Measurements from ENCODE around the gene FAHD2A.
"Not testable (repeated sequence)": the region's sequence is repeated elsewhere in the genome, so short reads cannot be mapped to it uniquely, and the experiment has no call there.

Gene FAHD2A

DNA sequence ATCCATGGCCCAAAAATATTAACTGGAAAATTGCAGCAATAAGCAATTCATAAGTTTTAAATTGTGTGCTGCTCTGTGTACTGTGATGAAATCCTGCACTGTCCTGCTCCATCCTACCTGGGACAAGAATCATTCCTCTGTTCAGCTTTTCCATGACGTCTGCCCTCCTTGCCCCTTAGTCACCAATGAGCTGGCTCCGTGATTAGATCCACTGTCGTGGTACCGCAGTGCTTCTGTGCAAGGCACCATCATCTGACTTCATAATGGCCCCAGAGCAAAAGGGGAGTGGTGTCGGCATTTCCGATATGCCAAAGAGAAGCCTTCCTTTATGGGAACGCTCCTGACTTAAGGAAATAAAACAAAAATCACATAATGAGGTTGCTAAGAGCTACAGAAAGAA is 3.4 kb upstream of the FAHD2A start:
- no peak for DNase-seq
- H3K36me3 ChIP-seq (replicated peaks), result no peaks in the 10 kb centered on the region
- H3K27ac ChIP-seq, result no peak overlapping the region
- TF ChIP-seq CTCF (IDR thresholded peaks at IDR 0.05; ENCODE audit: low read depth, low read length, missing control alignments), result no peak
- no peak overlapping the region for H3K4me3 ChIP-seq (ENCODE audit: low read depth, low read length)
- H3K27me3 ChIP-seq (replicated peaks), result no peaks in the 10 kb centered on the region
- in situ Hi-C loops (cut with HindIII; ENCODE audit: low pct_ligation_motif_present, low sequenced_read_pairs), result no loop called here

GRCh38 chr2:95401480-95401879 is 1.0 kb upstream of the FAHD2A start:
- in situ Hi-C loops (cut with HindIII; ENCODE audit: low pct_ligation_motif_present, low sequenced_read_pairs), result no loop called here
- no peak for TF ChIP-seq CTCF (IDR thresholded peaks at IDR 0.05; ENCODE audit: low read depth, low read length, missing control alignments)
- H3K4me3 ChIP-seq (ENCODE audit: low read depth, low read length), result peak overlapping the region; percentile 97
- no peaks in the 10 kb centered on the region for H3K36me3 ChIP-seq (replicated peaks)
- H3K27me3 ChIP-seq (replicated peaks), result no peaks in the 10 kb centered on the region
- H3K27ac ChIP-seq, result no peak overlapping the region
- DNase-seq, result no peak

GRCh38 chr2:95402004-95402369 is 521 bp upstream of the FAHD2A start:
- peak overlapping the region; percentile 61 for H3K27ac ChIP-seq
- H3K36me3 ChIP-seq (replicated peaks); H3K27me3 ChIP-seq (replicated peaks); DNase-seq; in situ Hi-C loops (cut with HindIII; ENCODE audit: low pct_ligation_motif_present, low sequenced_read_pairs): not testable (repeated sequence)
- peak overlapping the region; percentile 97 for H3K4me3 ChIP-seq (ENCODE audit: low read depth, low read length)

- H3K4me3 ChIP-seq (ENCODE audit: low read depth, low read length), result peak overlapping the region; percentile 97
- TF ChIP-seq CTCF (IDR thresholded peaks at IDR 0.05; ENCODE audit: low read depth, low read length, missing control alignments), result peak; percentile 57
- peak; percentile 43 for DNase-seq
- H3K27me3 ChIP-seq (replicated peaks); in situ Hi-C loops (cut with HindIII; ENCODE audit: low pct_ligation_motif_present, low sequenced_read_pairs); H3K36me3 ChIP-seq (replicated peaks): not testable (repeated sequence)
- peak overlapping the region; percentile 61 for H3K27ac ChIP-seq
These were observed 755 bp downstream of the FAHD2A start for GRCh38 chr2:95403204-95403721.

GRCh38 chr2:95403824-95404223 is 1.3 kb downstream of the FAHD2A start:
- H3K4me3 ChIP-seq (ENCODE audit: low read depth, low read length), result peak overlapping the region; percentile 97
- H3K36me3 ChIP-seq (replicated peaks); H3K27ac ChIP-seq; DNase-seq; H3K27me3 ChIP-seq (replicated peaks); in situ Hi-C loops (cut with HindIII; ENCODE audit: low pct_ligation_motif_present, low sequenced_read_pairs): not testable (repeated sequence)

DNA sequence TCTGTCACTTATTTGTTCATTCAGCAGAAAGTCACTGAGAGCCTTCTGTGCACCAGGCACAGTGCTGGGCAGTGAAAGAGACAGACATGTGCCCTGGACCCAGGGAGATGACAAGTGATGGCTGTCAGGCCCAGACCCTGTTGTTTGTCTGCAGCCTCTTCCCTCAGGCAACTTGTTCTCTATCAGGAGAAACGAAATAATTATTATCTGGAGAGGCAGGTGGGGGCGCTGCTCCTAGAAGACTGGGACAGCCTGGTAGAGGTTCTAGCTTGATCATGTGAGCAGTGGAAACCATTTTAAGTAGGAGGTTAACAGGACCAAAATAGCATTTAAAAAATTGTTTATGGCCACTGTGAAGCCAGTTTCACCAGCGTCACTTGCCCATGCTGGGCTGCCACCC is 2.2 kb downstream of the FAHD2A start:
- H3K4me3 ChIP-seq (ENCODE audit: low read depth, low read length); H3K27ac ChIP-seq; H3K27me3 ChIP-seq (replicated peaks); DNase-seq; in situ Hi-C loops (cut with HindIII; ENCODE audit: low pct_ligation_motif_present, low sequenced_read_pairs); H3K36me3 ChIP-seq (replicated peaks): not testable (repeated sequence)

DNA sequence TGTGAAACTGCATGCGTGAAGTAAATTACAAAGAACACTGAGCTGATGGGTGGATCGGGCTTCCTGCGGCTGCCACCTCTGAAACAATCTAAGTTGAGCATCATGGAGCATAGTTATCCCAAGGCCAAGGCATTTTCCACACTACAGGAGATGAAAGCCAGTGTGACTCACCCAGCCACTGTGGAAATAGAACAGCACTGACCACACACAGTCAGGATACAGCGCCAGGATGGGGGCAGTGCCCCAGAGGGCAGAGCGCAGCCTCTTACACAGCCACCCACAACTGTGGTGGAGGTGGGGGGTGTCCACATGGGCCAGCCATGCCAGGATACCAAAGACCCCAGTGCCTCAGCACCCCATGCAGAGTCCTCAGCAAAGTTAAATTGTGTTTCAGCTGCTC is 8.7 kb downstream of the FAHD2A start:
- in situ Hi-C loops (cut with HindIII; ENCODE audit: low pct_ligation_motif_present, low sequenced_read_pairs), result not testable (repeated sequence)

GRCh38 chr2:95414015-95414594 is 11.6 kb downstream of the FAHD2A start:
- in situ Hi-C loops (cut with HindIII; ENCODE audit: low pct_ligation_motif_present, low sequenced_read_pairs); H3K27ac ChIP-seq; H3K4me3 ChIP-seq (ENCODE audit: low read depth, low read length); H3K27me3 ChIP-seq (replicated peaks); H3K36me3 ChIP-seq (replicated peaks): not testable (repeated sequence)
- peak; percentile 85 for TF ChIP-seq CTCF (IDR thresholded peaks at IDR 0.05; ENCODE audit: low read depth, low read length, missing control alignments)
- peak; percentile 79 for DNase-seq

More for the DNA sequence above, 8.7 kb downstream of the FAHD2A start:
- not testable (repeated sequence) for H3K36me3 ChIP-seq (replicated peaks); H3K4me3 ChIP-seq (ENCODE audit: low read depth, low read length); H3K27me3 ChIP-seq (replicated peaks); H3K27ac ChIP-seq
- DNase-seq, result peak; percentile 35

DNA sequence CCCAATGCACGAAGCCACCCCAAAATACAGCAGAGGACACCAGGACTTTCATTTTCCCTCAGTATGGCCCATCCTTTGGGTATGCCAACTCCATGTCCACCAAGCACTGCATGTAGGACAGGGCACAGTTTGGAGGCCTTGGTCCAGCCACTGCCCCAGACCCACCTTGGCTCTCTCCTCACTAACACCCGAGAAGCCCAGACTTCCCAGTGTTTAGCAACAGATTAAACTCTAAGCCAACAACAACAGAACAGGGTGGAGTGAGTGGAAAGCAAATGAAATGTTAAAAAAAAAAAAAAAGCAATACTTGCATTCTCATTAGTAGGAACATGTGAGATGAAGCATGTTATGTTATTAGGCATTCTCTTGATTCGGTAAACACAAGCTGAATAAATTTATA is 12.6 kb downstream of the FAHD2A start:
- H3K4me3 ChIP-seq (ENCODE audit: low read depth, low read length); H3K27me3 ChIP-seq (replicated peaks); DNase-seq; H3K27ac ChIP-seq; in situ Hi-C loops (cut with HindIII; ENCODE audit: low pct_ligation_motif_present, low sequenced_read_pairs); H3K36me3 ChIP-seq (replicated peaks): not testable (repeated sequence)

DNA sequence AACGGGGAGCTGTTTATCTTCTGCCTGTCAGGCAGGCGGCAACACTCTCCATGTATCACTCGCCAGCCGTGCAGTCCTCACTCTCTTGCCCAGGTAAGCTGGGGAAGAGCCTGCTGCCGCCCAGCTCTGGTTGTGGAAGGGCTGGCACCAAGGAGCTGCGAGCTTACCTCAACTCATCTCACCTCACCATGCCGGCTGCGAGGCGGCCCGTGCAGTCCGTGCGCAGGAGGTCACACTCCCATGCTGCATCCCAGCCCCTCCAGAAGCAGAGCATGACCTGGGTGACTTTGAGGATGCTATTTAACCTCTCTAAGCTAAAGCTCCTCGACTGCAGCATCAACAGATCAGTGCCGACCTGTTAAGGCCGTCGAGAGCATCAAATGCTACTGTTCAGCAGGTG is 13.1 kb downstream of the FAHD2A start:
- H3K27ac ChIP-seq; H3K36me3 ChIP-seq (replicated peaks); H3K27me3 ChIP-seq (replicated peaks); H3K4me3 ChIP-seq (ENCODE audit: low read depth, low read length); DNase-seq; in situ Hi-C loops (cut with HindIII; ENCODE audit: low pct_ligation_motif_present, low sequenced_read_pairs): not testable (repeated sequence)
